HEK293 (cell line): ENCODE results near the gene DCAF10.

ENCODE experiments used
- CTCF ChIA-PET: fragments of 350-600 bp; formaldehyde crosslinking; extraction: SDS; loops from one replicate; lab custom pipeline; 2021; ENCODE audit warnings: antibody characterized with exemption; lab: Yijun Ruan, JAX
- POLR2A ChIA-PET: fragments of 300-600 bp; formaldehyde crosslinking; extraction: SDS; loops from one replicate; lab custom pipeline; 2020; ENCODE audit warnings: antibody characterized with exemption, inconsistent platforms; lab: Yijun Ruan, JAX
- H3K27ac ChIP-seq: fragments of 200-500 bp; sonication (Bioruptor generic); 2 replicates; pipeline ENCODE4 v1.5.1; 2014; ENCODE audit warnings: low read depth, low read length, control low read depth, inconsistent platforms; ENCODE audit errors: extremely low read depth
- H3K36me3 ChIP-seq, 2 experiments: fragments of 200-500 bp in 1 of 2; sonication (Bioruptor generic) in 1 of 2; 1 replicate in 1 of 2; 2 replicates in 1 of 2; pipeline ENCODE4 v1.5.1; 2014 to 2017; ENCODE audit warnings: inconsistent platforms in 2 of 2, low read length in 2 of 2; ENCODE audit not compliant: control insufficient read depth in 2 of 2, insufficient read depth in 1 of 2
- H3K4me1 ChIP-seq: fragments of 200-500 bp; sonication (Bioruptor generic); 2 replicates; pipeline ENCODE4 v1.5.1; 2014; ENCODE audit warnings: mild to moderate bottlenecking, low read length, inconsistent platforms; ENCODE audit not compliant: control insufficient read depth, insufficient read depth
- H3K4me3 ChIP-seq: 2 replicates; pipeline ENCODE4 v1.5.1; 2011; ENCODE audit warnings: low read depth, mild to moderate bottlenecking, control low read depth, low read length, moderate library complexity
- H3K9me3 ChIP-seq: fragments of 200-500 bp; sonication (Bioruptor generic); 2 replicates; pipeline ENCODE4 v1.5.1; 2014; ENCODE audit warnings: low read depth, low read length, inconsistent platforms; ENCODE audit not compliant: control insufficient read depth, insufficient read depth
- GLI4 ChIP-seq: fragments of 450-650 bp; formaldehyde crosslinking; IDR thresholded peaks from 2 replicates; pipeline ENCODE4 v1.5.1; 2016; ENCODE audit warnings: missing biosample characterization, missing genetic modification characterization
- HOXA7 ChIP-seq: sonication (generic); formaldehyde crosslinking; IDR thresholded peaks from 2 replicates; pipeline ENCODE4 v1.8.1; 2022; ENCODE audit warnings: missing genetic modification reagents, borderline replicate concordance
- IKZF3 ChIP-seq: fragments of 450-650 bp; IDR thresholded peaks from 2 replicates; pipeline ENCODE4 v1.5.0; 2018; ENCODE audit warnings: missing biosample characterization, mild to moderate bottlenecking, missing genetic modification characterization, moderate library complexity
- KLF17 ChIP-seq: fragments of 450-650 bp; formaldehyde crosslinking; IDR thresholded peaks from 2 replicates; pipeline ENCODE4 v1.5.1; 2016; ENCODE audit warnings: missing biosample characterization, missing genetic modification characterization
- PRDM1 ChIP-seq: fragments of 450-650 bp; formaldehyde crosslinking; IDR thresholded peaks from 2 replicates; pipeline ENCODE4; 2016; ENCODE audit warnings: missing biosample characterization, missing genetic modification characterization
- PRDM6 ChIP-seq: fragments of 450-650 bp; formaldehyde crosslinking; IDR thresholded peaks from 2 replicates; pipeline ENCODE4 v1.5.1; 2017; ENCODE audit warnings: missing biosample characterization, missing genetic modification characterization
- SP2 ChIP-seq: fragments of 450-650 bp; formaldehyde crosslinking; IDR thresholded peaks from 2 replicates; pipeline ENCODE4 v1.5.1; 2016; ENCODE audit warnings: missing biosample characterization, missing genetic modification characterization
- SP7 ChIP-seq: fragments of 450-650 bp; formaldehyde crosslinking; IDR thresholded peaks from 2 replicates; pipeline ENCODE4 v1.5.1; 2016; ENCODE audit warnings: missing biosample characterization, missing genetic modification characterization
- WT1 ChIP-seq: fragments of 450-650 bp; formaldehyde crosslinking; IDR thresholded peaks from 2 replicates; pipeline ENCODE4 v1.5.1; 2016; ENCODE audit warnings: missing biosample characterization, missing genetic modification characterization
- ZBTB17 ChIP-seq: fragments of 450-650 bp; formaldehyde crosslinking; IDR thresholded peaks from 2 replicates; pipeline ENCODE4 v1.5.1; 2016; ENCODE audit warnings: missing biosample characterization, missing genetic modification characterization
- ZBTB21 ChIP-seq: fragments of 450-650 bp; formaldehyde crosslinking; IDR thresholded peaks from 2 replicates; pipeline ENCODE4 v1.5.1; 2017; ENCODE audit warnings: missing biosample characterization, missing genetic modification characterization
- ZNF155 ChIP-seq: fragments of 450-650 bp; formaldehyde crosslinking; IDR thresholded peaks from 2 replicates; pipeline ENCODE4 v1.5.1; 2016; ENCODE audit warnings: missing biosample characterization, missing genetic modification characterization
- ZNF16 ChIP-seq: fragments of 450-650 bp; formaldehyde crosslinking; IDR thresholded peaks from 2 replicates; pipeline ENCODE4 v1.5.1; 2016; ENCODE audit warnings: low read depth, missing biosample characterization, missing genetic modification characterization
- ZNF214 ChIP-seq: fragments of 450-650 bp; formaldehyde crosslinking; IDR thresholded peaks from 2 replicates; pipeline ENCODE4 v1.5.1; 2017; ENCODE audit warnings: missing biosample characterization, mild to moderate bottlenecking, missing genetic modification characterization, borderline replicate concordance
- ZNF239 ChIP-seq: fragments of 450-650 bp; formaldehyde crosslinking; IDR thresholded peaks from 2 replicates; pipeline ENCODE4 v1.5.1; 2016; ENCODE audit warnings: missing biosample characterization, missing genetic modification characterization
- ZNF274 ChIP-seq, 2 experiments: fragments of 200-500 bp in 1 of 2; fragments of 450-650 bp in 1 of 2; sonication (Bioruptor generic) in 1 of 2; formaldehyde crosslinking in 1 of 2; IDR thresholded peaks; 2 replicates each; pipeline versions ENCODE4 v1.5.1 to v1.6.1; 2014 to 2016; ENCODE audit warnings: borderline replicate concordance in 1 of 2, inconsistent platforms in 1 of 2, low read length in 1 of 2, missing biosample characterization in 1 of 2, missing genetic modification characterization in 1 of 2
- ZNF292 ChIP-seq: fragments of 450-650 bp; formaldehyde crosslinking; IDR thresholded peaks from 2 replicates; pipeline ENCODE4 v1.5.1; 2016; ENCODE audit warnings: low read depth, missing biosample characterization, missing genetic modification characterization, borderline replicate concordance
- ZNF311 ChIP-seq: fragments of 450-650 bp; formaldehyde crosslinking; IDR thresholded peaks from 2 replicates; pipeline ENCODE4 v1.5.1; 2017; ENCODE audit warnings: missing biosample characterization, missing genetic modification characterization, borderline replicate concordance
- ZNF350 ChIP-seq: fragments of 450-650 bp; formaldehyde crosslinking; IDR thresholded peaks from 2 replicates; pipeline ENCODE4 v1.5.0; 2017; ENCODE audit warnings: missing biosample characterization, mild to moderate bottlenecking, missing genetic modification characterization
- ZNF354C ChIP-seq: fragments of 450-650 bp; formaldehyde crosslinking; IDR thresholded peaks from 2 replicates; pipeline ENCODE4 v1.5.1; 2016; ENCODE audit warnings: missing biosample characterization, missing genetic modification characterization, low read depth, borderline replicate concordance
- ZNF48 ChIP-seq: fragments of 450-650 bp; formaldehyde crosslinking; IDR thresholded peaks from 2 replicates; pipeline ENCODE4 v1.5.1; 2016; ENCODE audit warnings: missing biosample characterization, missing genetic modification characterization
- ZNF610 ChIP-seq: fragments of 450-650 bp; formaldehyde crosslinking; IDR thresholded peaks from 2 replicates; pipeline ENCODE4 v1.5.1; 2016; ENCODE audit warnings: missing biosample characterization, missing genetic modification characterization, borderline replicate concordance
- ZNF624 ChIP-seq: fragments of 450-650 bp; formaldehyde crosslinking; IDR thresholded peaks from 2 replicates; pipeline ENCODE4 v1.5.1; 2017; ENCODE audit warnings: missing biosample characterization, missing genetic modification characterization
- ZNF664 ChIP-seq: fragments of 450-650 bp; formaldehyde crosslinking; IDR thresholded peaks from 2 replicates; pipeline ENCODE4 v1.5.1; 2016; ENCODE audit warnings: missing biosample characterization, missing genetic modification characterization
- ZNF701 ChIP-seq: fragments of 450-650 bp; formaldehyde crosslinking; IDR thresholded peaks from 2 replicates; pipeline ENCODE4 v1.5.1; 2016; ENCODE audit warnings: missing biosample characterization, missing genetic modification characterization
- ZNF837 ChIP-seq: fragments of 450-650 bp; formaldehyde crosslinking; IDR thresholded peaks from 2 replicates; pipeline ENCODE4 v1.5.1; 2016; ENCODE audit warnings: missing biosample characterization, missing genetic modification characterization
- TF ChIP-seq, protein P1 (sequence below): fragments of 450-650 bp; formaldehyde crosslinking; IDR thresholded peaks from 2 replicates; pipeline ENCODE4 v1.5.1; 2016; ENCODE audit warnings: missing biosample characterization, missing genetic modification characterization
- TF ChIP-seq, protein P2 (sequence below): fragments of 450-650 bp; formaldehyde crosslinking; IDR thresholded peaks from 2 replicates; pipeline ENCODE4 v1.5.1; 2016; ENCODE audit warnings: missing biosample characterization, missing genetic modification characterization, low read depth

DCAF10 gene

DNA sequence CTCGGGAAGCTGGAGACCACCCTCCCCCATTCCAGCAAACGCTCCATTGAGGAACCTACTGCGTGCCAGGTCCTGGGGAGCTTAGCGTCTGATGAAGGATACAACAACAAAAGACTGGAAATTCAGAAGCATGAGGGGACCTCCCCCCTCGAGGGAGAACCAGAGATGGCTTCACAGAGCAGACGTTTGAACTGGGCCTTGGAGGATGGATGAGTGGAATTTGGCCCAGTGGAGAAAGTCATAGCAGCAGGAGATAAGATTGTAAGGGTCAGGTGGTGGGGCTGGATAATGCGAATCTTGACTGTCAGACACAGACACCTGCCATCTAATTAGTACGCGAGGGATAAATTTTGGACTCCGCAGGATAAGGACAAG is 104.5 kb downstream of the DCAF10 start:
- Histone ChIP-seq H3K9me3 (no peaks in the 10 kb centered on the region), H3K27ac (no peak overlapping the region), H3K4me1 (no peaks in the 10 kb centered on the region), H3K36me3 (peaks cover 0 to 6% of the 10 kb centered on the region in 2 experiments; a peak in 1 of 3 replicates), H3K4me3 (no peak overlapping the region)
- ChIA-PET POLR2A (no interaction called here), CTCF (interaction anchor here (0.6 to 2.5 kb wide), 5 partner anchors 9 to 456 kb away, joined by 4 to 8 read pairs (median 5); no protein-coding TSS in a partner anchor)
- TF ChIP-seq ZNF664 (tag by site-specific recombination) = no peak
- TF ChIP-seq ZNF292 (tag by site-specific recombination) = no peak
- no peak for TF ChIP-seq ZNF214 (tag by site-specific recombination)
- TF ChIP-seq ZNF155 (tag by site-specific recombination) = no peak
- no peak for TF ChIP-seq WT1 (tag by site-specific recombination)
- no peak for TF ChIP-seq ZNF239 (tag by site-specific recombination)
- TF ChIP-seq, protein P1, sequence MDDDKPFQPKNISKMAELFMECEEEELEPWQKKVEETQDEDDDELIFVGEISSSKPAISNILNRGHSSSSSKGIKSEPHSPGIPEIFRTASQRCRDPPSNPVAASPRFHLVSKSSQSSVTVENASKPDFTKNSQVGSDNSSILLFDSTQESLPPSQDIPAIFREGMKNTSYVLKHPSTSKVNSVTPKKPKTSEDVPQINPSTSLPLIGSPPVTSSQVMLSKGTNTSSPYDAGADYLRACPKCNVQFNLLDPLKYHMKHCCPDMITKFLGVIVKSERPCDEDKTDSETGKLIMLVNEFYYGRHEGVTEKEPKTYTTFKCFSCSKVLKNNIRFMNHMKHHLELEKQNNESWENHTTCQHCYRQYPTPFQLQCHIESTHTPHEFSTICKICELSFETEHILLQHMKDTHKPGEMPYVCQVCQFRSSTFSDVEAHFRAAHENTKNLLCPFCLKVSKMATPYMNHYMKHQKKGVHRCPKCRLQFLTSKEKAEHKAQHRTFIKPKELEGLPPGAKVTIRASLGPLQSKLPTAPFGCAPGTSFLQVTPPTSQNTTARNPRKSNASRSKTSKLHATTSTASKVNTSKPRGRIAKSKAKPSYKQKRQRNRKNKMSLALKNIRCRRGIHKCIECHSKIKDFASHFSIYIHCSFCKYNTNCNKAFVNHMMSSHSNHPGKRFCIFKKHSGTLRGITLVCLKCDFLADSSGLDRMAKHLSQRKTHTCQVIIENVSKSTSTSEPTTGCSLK (tag by site-specific recombination) = no peak
- no peak for TF ChIP-seq IKZF3 (tag by site-specific recombination)
- no peak for TF ChIP-seq PRDM1 (tag by site-specific recombination)
- TF ChIP-seq ZBTB17 (tag by site-specific recombination) = no peak
- no peak for TF ChIP-seq ZNF274 (IDR thresholded peaks at IDR 0.05; ENCODE audit: low read length)
- no peak for TF ChIP-seq ZNF274 (tag by site-specific recombination; IDR thresholded peaks at IDR 0.05; ENCODE audit: borderline replicate concordance)
- TF ChIP-seq, protein P2, sequence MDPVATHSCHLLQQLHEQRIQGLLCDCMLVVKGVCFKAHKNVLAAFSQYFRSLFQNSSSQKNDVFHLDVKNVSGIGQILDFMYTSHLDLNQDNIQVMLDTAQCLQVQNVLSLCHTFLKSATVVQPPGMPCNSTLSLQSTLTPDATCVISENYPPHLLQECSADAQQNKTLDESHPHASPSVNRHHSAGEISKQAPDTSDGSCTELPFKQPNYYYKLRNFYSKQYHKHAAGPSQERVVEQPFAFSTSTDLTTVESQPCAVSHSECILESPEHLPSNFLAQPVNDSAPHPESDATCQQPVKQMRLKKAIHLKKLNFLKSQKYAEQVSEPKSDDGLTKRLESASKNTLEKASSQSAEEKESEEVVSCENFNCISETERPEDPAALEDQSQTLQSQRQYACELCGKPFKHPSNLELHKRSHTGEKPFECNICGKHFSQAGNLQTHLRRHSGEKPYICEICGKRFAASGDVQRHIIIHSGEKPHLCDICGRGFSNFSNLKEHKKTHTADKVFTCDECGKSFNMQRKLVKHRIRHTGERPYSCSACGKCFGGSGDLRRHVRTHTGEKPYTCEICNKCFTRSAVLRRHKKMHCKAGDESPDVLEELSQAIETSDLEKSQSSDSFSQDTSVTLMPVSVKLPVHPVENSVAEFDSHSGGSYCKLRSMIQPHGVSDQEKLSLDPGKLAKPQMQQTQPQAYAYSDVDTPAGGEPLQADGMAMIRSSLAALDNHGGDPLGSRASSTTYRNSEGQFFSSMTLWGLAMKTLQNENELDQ = no peak
- TF ChIP-seq ZNF350 (tag by site-specific recombination) = no peak

- H3K9me3 ChIP-seq = no peaks in the 10 kb centered on the region
- no peak overlapping the region for H3K4me3 ChIP-seq
- peaks cover 0 to 1% of the 10 kb centered on the region in 2 experiments; a peak in 1 of 3 replicates for H3K36me3 ChIP-seq
- ChIA-PET POLR2A (no interaction called here), CTCF (interaction anchor here (0.6 to 0.7 kb wide), 3 partner anchors 183 to 389 kb away, joined by 3 to 4 read pairs (median 3); no protein-coding TSS in a partner anchor)
- no peak overlapping the region for H3K27ac ChIP-seq
- TF ChIP-seq KLF17 (tag by site-specific recombination) (no peak), ZBTB21 (tag by site-specific recombination) (no peak), SP7 (tag by site-specific recombination) (no peak), ZNF624 (no peak), ZNF610 (tag by site-specific recombination) (no peak), SP2 (tag by site-specific recombination) (no peak), ZNF354C (tag by site-specific recombination) (no peak), PRDM6 (tag by site-specific recombination) (no peak), HOXA7 (CRISPR knock-in tag) (no peak), ZNF16 (no peak), GLI4 (tag by site-specific recombination) (no peak), ZNF48 (tag by site-specific recombination) (no peak), ZNF837 (tag by site-specific recombination) (no peak), ZNF311 (no peak), ZNF701 (no peak)
- H3K4me1 ChIP-seq = no peaks in the 10 kb centered on the region
These were observed 105.2 kb downstream of the DCAF10 start for GRCh38 chr9:37905776-37906175.
